Measurements from ENCODE around the gene CISTR. TPM values are rescaled to one million over a fixed set of nuclear protein-coding genes. Genes with fewer than 3 reads are reported as not detected.

The CISTR gene
- total RNA-seq, 1 donor from 2014 or later: not detected

Other genes starting within 250 kb of the CISTR start
- 0.44 TPM in 1 of 2 replicates, not detected in the other for gene NPFF, start 244.5 kb downstream of the CISTR start, total RNA-seq
- gene ATF7, start 125.6 kb downstream of the CISTR start, total RNA-seq: 30.6 and 33.5 TPM in 2 replicates
- 304 and 308 TPM in 2 replicates for gene ATP5MC2, start 75.9 kb downstream of the CISTR start, total RNA-seq
- gene CALCOCO1, start 24.5 kb downstream of the CISTR start, total RNA-seq: 61.3 and 61.6 TPM in 2 replicates
- not detected in 2 replicates for gene HOXC13, start 186.9 kb upstream of the CISTR start, total RNA-seq
- gene HOXC12, start 202.9 kb upstream of the CISTR start, total RNA-seq: not detected in 2 replicates
- gene HOXC11, start 221.1 kb upstream of the CISTR start, total RNA-seq: not detected in 2 replicates
- not detected in 2 replicates for gene HOTAIR, start 223.0 kb upstream of the CISTR start, total RNA-seq
- not detected in 2 replicates for gene HOXC10, start 233.2 kb upstream of the CISTR start, total RNA-seq
- not detected in 2 replicates for gene HOXC9, start 248.2 kb upstream of the CISTR start, total RNA-seq